Thoracic aorta (tissue), 2 donors: ENCODE measurements around the gene TNK2. TPM values are rescaled to one million over a fixed set of nuclear protein-coding genes. Genes with fewer than 3 reads are reported as not detected.

Experiments
- ATAC-seq: fragments of 150-250 bp; one replicate; pipeline ENCODE4 v1.8.0; 2017; ENCODE audit warnings: low read depth; ENCODE audit not compliant: insufficient number of reproducible peaks, low FRiP score
- DNase-seq: peaks from one replicate; pipeline ENCODE4 v3.0.0-alpha.2; 2020; ENCODE audit warnings: low spot score
- H3K27ac ChIP-seq, 2 donors: fragments of 200-600 bp; sonication (generic); 1 replicate in 1 of 2; 2 replicates in 1 of 2; pipeline ENCODE4 v1.5.1; 2016; ENCODE audit warnings: mild to moderate bottlenecking in 2 of 2, moderate library complexity in 2 of 2
- H3K27me3 ChIP-seq: fragments of 200-600 bp; sonication (generic); replicated peaks from 2 replicates; pipeline ENCODE4 v1.6.0; 2016; ENCODE audit warnings: mild to moderate bottlenecking; ENCODE audit not compliant: insufficient read depth
- H3K36me3 ChIP-seq: fragments of 200-600 bp; sonication (generic); one replicate; pipeline ENCODE4 v1.5.1; 2016
- H3K4me1 ChIP-seq, 2 donors: fragments of 200-600 bp; sonication (generic); 1 replicate in 1 of 2; 2 replicates in 1 of 2; pipeline versions ENCODE4 v1.5.1 to v1.6.0; 2016; ENCODE audit warnings: low read depth in 2 of 2, mild to moderate bottlenecking in 1 of 2; ENCODE audit not compliant: control insufficient read depth in 1 of 2
- H3K4me3 ChIP-seq: fragments of 200-600 bp; sonication (generic); 2 replicates; pipeline ENCODE4 v1.5.1; 2016; ENCODE audit warnings: mild to moderate bottlenecking
- H3K9me3 ChIP-seq: fragments of 200-600 bp; sonication (generic); 2 replicates; pipeline ENCODE4 v1.5.1; 2016
- CTCF ChIP-seq: fragments of 200-600 bp; sonication (generic); IDR thresholded peaks from one replicate; pipeline ENCODE4 v1.5.1; 2019; ENCODE audit warnings: antibody characterized with exemption
- total RNA-seq, 2 donors: library from RNA; depleted of rRNA; stranded (reverse); fragments of >200 nt; gene quantifications; one replicate each; pipeline versions ENCODE4 v1.1.0 to v1.2.3, GENCODE V29; 2016

TNK2 gene
- total RNA-seq, 2 donors from 2014 or later, result 38.9 to 69.8 TPM

GRCh38 chr3:195888981-195889869 lies 19.1 kb downstream of the TNK2 start:
- Histone ChIP-seq H3K27ac (no peak overlapping the region), H3K4me1 (peaks cover 29 to 59% of the 10 kb centered on the region in 2 donors), H3K9me3 (no peaks in the 10 kb centered on the region), H3K27me3 (no peaks in the 10 kb centered on the region), H3K36me3 (peaks cover 8% of the 10 kb centered on the region), H3K4me3 (no peak overlapping the region)
- TF ChIP-seq CTCF, result no peak
- ATAC-seq, result no peak
- no peak for DNase-seq

- no peak for TF ChIP-seq CTCF
- DNase-seq (no peak), ATAC-seq (no peak)
- no peaks in the 10 kb centered on the region for H3K27me3 ChIP-seq
- H3K27ac ChIP-seq, result no peak overlapping the region
- no peak overlapping the region for H3K4me3 ChIP-seq
- peaks cover 22 to 50% of the 10 kb centered on the region in 2 donors for H3K4me1 ChIP-seq
- H3K36me3 ChIP-seq, result peaks cover 13% of the 10 kb centered on the region
- H3K9me3 ChIP-seq, result no peaks in the 10 kb centered on the region
Observed at GRCh38 chr3:195888311-195888761, 20.0 kb downstream of the TNK2 start.

- ATAC-seq (no peak), DNase-seq (no peak)
- Histone ChIP-seq H3K4me3 (no peak overlapping the region), H3K27me3 (no peaks in the 10 kb centered on the region), H3K36me3 (peaks cover 17% of the 10 kb centered on the region), H3K4me1 (peaks cover 16 to 44% of the 10 kb centered on the region in 2 donors), H3K27ac (no peak overlapping the region), H3K9me3 (no peaks in the 10 kb centered on the region)
- TF ChIP-seq CTCF, result no peak
Observed at GRCh38 chr3:195887670-195888069, 20.7 kb downstream of the TNK2 start.

- no peak for ATAC-seq
- Histone ChIP-seq H3K4me1 (peaks cover 10 to 34% of the 10 kb centered on the region in 2 donors), H3K36me3 (peaks cover 28% of the 10 kb centered on the region), H3K27me3 (no peaks in the 10 kb centered on the region), H3K27ac (peak overlapping the region in 1 of 2 donors; percentile 2), H3K9me3 (no peaks in the 10 kb centered on the region), H3K4me3 (no peak overlapping the region)
- TF ChIP-seq CTCF, result no peak
- no peak for DNase-seq
Observed at GRCh38 chr3:195886181-195887141, 21.9 kb downstream of the TNK2 start.
